Cardiac fibroblast (primary cell): ENCODE data around the gene KDM3B.

Source experiments
- DNase-seq, 2 donors: peaks; one replicate each; pipeline versions ENCODE4 v3.0.0 to v3.0.0-alpha.2; 2010; ENCODE audit warnings: low read depth in 2 of 2
- H3K4me3 ChIP-seq, 2 donors: replicated peaks in 1 of 2; 1 replicate in 1 of 2; 2 replicates in 1 of 2; pipeline ENCODE4 v1.5.1; 2011; ENCODE audit warnings: low read depth in 2 of 2, low read length in 2 of 2, mild to moderate bottlenecking in 2 of 2, moderate library complexity in 1 of 2
- CTCF ChIP-seq: IDR thresholded peaks from one replicate; pipeline ENCODE4 v1.5.1; 2011; ENCODE audit warnings: low read depth, mild to moderate bottlenecking, low read length, inconsistent platforms

Gene KDM3B

GRCh38 chr5:138457531-138458275 lies 105.2 kb downstream of the KDM3B start:
- no peak overlapping the region for H3K4me3 ChIP-seq
- TF ChIP-seq CTCF = peak; percentile 2
- no peak for DNase-seq

GRCh38 chr5:138458384-138458783 lies 105.9 kb downstream of the KDM3B start:
- no peak overlapping the region for H3K4me3 ChIP-seq
- TF ChIP-seq CTCF = no peak
- peak in 1 of 2 donors; percentile 62 for DNase-seq

- no peak for TF ChIP-seq CTCF
- no peak for DNase-seq
- H3K4me3 ChIP-seq = no peak overlapping the region
Observed at GRCh38 chr5:138458856-138459255, 106.4 kb downstream of the KDM3B start.

GRCh38 chr5:138459311-138459933 lies 106.9 kb downstream of the KDM3B start:
- no peak for DNase-seq
- no peak for TF ChIP-seq CTCF

GRCh38 chr5:138460032-138460693 lies 107.7 kb downstream of the KDM3B start:
- H3K4me3 ChIP-seq = no peak overlapping the region
- no peak for DNase-seq
- TF ChIP-seq CTCF = no peak

More at GRCh38 chr5:138459311-138459933, 106.9 kb downstream of the KDM3B start:
- H3K4me3 ChIP-seq = no peak overlapping the region

- DNase-seq = peak; percentile 85 to 88
- no peak overlapping the region for H3K4me3 ChIP-seq
- TF ChIP-seq CTCF = no peak
Observed at GRCh38 chr5:138461343-138462125, 109.0 kb downstream of the KDM3B start.
